GM23248 (cell line): Measurements from ENCODE around the gene KRT13. TPM values are rescaled to one million over a fixed set of nuclear protein-coding genes. Genes with fewer than 3 reads are reported as not detected.
A peak's percentile ranks its signal among the peaks of the same experiment; 100 is the strongest.

Source experiments
- DNase-seq: peaks from one replicate; pipeline ENCODE4 v3.0.0-alpha.2; 2015
- H2AFZ ChIP-seq: fragments of 200-600 bp; sonication (generic); 2 replicates; pipeline ENCODE4 v1.6.1; 2016; ENCODE audit warnings: antibody characterized with exemption
- H3F3A ChIP-seq: fragments of 200-600 bp; sonication (generic); 2 replicates; pipeline ENCODE4 v1.6.1; 2016; ENCODE audit warnings: mild to moderate bottlenecking, antibody characterized with exemption, mixed run types; ENCODE audit not compliant: insufficient read depth
- H3K27ac ChIP-seq: fragments of 200-600 bp; sonication (generic); 2 replicates; pipeline ENCODE4 v1.5.1; 2016; ENCODE audit warnings: mild to moderate bottlenecking
- H3K27me3 ChIP-seq: fragments of 200-600 bp; sonication (generic); replicated peaks from 2 replicates; pipeline ENCODE4 v1.6.1; 2016; ENCODE audit warnings: mild to moderate bottlenecking; ENCODE audit not compliant: insufficient read depth
- H3K36me3 ChIP-seq: fragments of 200-600 bp; sonication (generic); 2 replicates; pipeline ENCODE4 v1.6.1; 2016; ENCODE audit warnings: low read depth, mild to moderate bottlenecking
- H3K4me1 ChIP-seq: fragments of 200-600 bp; sonication (generic); 2 replicates; pipeline ENCODE4 v1.6.1; 2016; ENCODE audit warnings: mild to moderate bottlenecking; ENCODE audit not compliant: insufficient read depth
- H3K4me2 ChIP-seq: fragments of 200-600 bp; sonication (generic); one replicate; pipeline ENCODE4 v1.6.1; 2016; ENCODE audit warnings: mild to moderate bottlenecking; ENCODE audit not compliant: unreplicated experiment
- H3K4me3 ChIP-seq: fragments of 200-600 bp; sonication (generic); 2 replicates; pipeline ENCODE4 v1.5.1; 2016; ENCODE audit warnings: mild to moderate bottlenecking
- H3K79me2 ChIP-seq: fragments of 200-600 bp; sonication (generic); 2 replicates; pipeline ENCODE4 v1.6.1; 2016; ENCODE audit warnings: mild to moderate bottlenecking; ENCODE audit not compliant: insufficient read depth
- H3K9ac ChIP-seq: fragments of 200-600 bp; sonication (generic); 2 replicates; pipeline ENCODE4 v1.6.1; 2016; ENCODE audit warnings: mild to moderate bottlenecking
- H3K9me2 ChIP-seq: fragments of 200-600 bp; sonication (generic); 2 replicates; pipeline ENCODE4 v1.6.1; 2016; ENCODE audit warnings: mixed run types, mild to moderate bottlenecking, moderate library complexity; ENCODE audit not compliant: insufficient read depth
- H3K9me3 ChIP-seq: fragments of 200-600 bp; sonication (generic); one replicate; pipeline ENCODE4 v1.6.1; 2017; ENCODE audit warnings: low read depth
- H4K20me1 ChIP-seq: fragments of 200-600 bp; sonication (generic); 2 replicates; pipeline ENCODE4 v1.6.0; 2016; ENCODE audit not compliant: insufficient read depth
- EZH2 ChIP-seq: fragments of 200-600 bp; sonication (generic); IDR thresholded peaks from 2 replicates; pipeline ENCODE4 v1.6.1; 2018; ENCODE audit warnings: antibody characterized with exemption, mild to moderate bottlenecking; ENCODE audit not compliant: insufficient read depth, poor library complexity, severe bottlenecking
- EZH2phosphoT487 ChIP-seq: fragments of 200-600 bp; sonication (generic); IDR thresholded peaks from 2 replicates; pipeline ENCODE4 v1.6.1; 2018; ENCODE audit warnings: antibody characterized with exemption, moderate library complexity, mild to moderate bottlenecking, low read depth; ENCODE audit not compliant: insufficient read depth
- WGBS, 2 experiments: methylation state at CpG; one replicate each; pipeline ENCODE4 v1.1.6; 2015 to 2017; ENCODE audit warnings: low lambda C conversion rate in 2 of 2, low coverage in 1 of 2; ENCODE audit errors: missing lambda C conversion rate in 2 of 2; 5-methylcytosine and 5-hydroxymethylcytosine counted together
- in situ Hi-C: fragments of 300-500 bp; cut with MboI; formaldehyde crosslinking; loops from 2 replicates; pipeline ENCODE4 v1.15.0; 2020
- polyA plus RNA-seq: library from polyadenylated mRNA; unstranded; fragments of >200 nt; fragmentation: Nextera tagmentation; extraction: Ambion mirVana; gene quantifications from 2 replicates; pipeline ENCODE4 v1.2.1, GENCODE V29; 2016
- total RNA-seq: library from RNA; depleted of rRNA; stranded (reverse); fragments of >200 nt; shearing (Covaris generic); gene quantifications from 2 replicates; pipeline ENCODE4 v1.2.3, GENCODE V29; 2014

Gene KRT13
- total and polyA plus RNA-seq, 2 experiments from 2014 or later: not detected

DNA sequence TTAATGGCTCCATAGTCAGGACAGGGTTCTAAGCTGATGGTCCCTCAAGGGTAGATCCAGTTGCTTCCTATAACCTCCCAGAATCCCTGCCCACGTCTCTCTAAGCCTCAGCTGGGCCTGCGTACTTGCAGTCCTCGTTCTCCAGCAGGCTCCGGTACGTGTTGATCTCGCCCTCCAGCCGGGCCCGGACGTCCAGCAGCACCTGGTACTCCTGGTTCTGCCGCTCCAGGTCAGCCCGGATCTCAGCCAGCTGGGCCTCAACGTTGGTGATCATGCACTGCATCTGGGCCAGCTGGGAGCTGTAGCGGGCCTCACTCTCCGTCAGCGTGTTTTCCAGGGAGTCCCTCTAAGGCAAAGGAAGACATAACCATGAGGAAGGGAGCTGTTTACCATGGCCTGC lies 42.7 kb downstream of the KRT13 start:
- H3K27me3 ChIP-seq: peaks cover 40% of the 10 kb centered on the region
- no peak for DNase-seq
- no peaks in the 10 kb centered on the region for H3K36me3 ChIP-seq
- no peaks in the 10 kb centered on the region for H4K20me1 ChIP-seq
- no peak overlapping the region for H2AFZ ChIP-seq
- H3K4me1 ChIP-seq: peaks cover 12% of the 10 kb centered on the region
- no peaks in the 10 kb centered on the region for H3K9me3 ChIP-seq
- in situ Hi-C loops: no loop called here
- WGBS, 2 experiments: 85 to 86% methylated on average over 15 of the region's 15 CpGs
- no peak overlapping the region for H3K9ac ChIP-seq
- H3K4me2 ChIP-seq: no peak overlapping the region
- TF ChIP-seq EZH2 (no peak), EZH2phosphoT487 (no peak)
- H3K27ac ChIP-seq: no peak overlapping the region
- no peak overlapping the region for H3K4me3 ChIP-seq
- no peaks in the 10 kb centered on the region for H3K79me2 ChIP-seq
- H3K9me2 ChIP-seq: no peaks in the 10 kb centered on the region
- no peaks in the 10 kb centered on the region for H3F3A ChIP-seq

- DNase-seq: no peak
- no peak overlapping the region for H3K4me3 ChIP-seq
Measured at GRCh38 chr17:41457676-41458075, 47.7 kb downstream of the KRT13 start.

GRCh38 chr17:41456204-41456603 lies 49.2 kb downstream of the KRT13 start:
- H3K9ac ChIP-seq: no peak overlapping the region
- no peak overlapping the region for H3K27ac ChIP-seq
- H3F3A ChIP-seq: peaks cover 7% of the 10 kb centered on the region; the same call in 1 of the 2 replicates
- TF ChIP-seq EZH2 (no peak), EZH2phosphoT487 (no peak)
- peaks cover 33% of the 10 kb centered on the region for H3K27me3 ChIP-seq
- WGBS, 2 experiments: 89 to 96% methylated on average over 3 of the region's 3 CpGs
- no peaks in the 10 kb centered on the region for H4K20me1 ChIP-seq
- no peaks in the 10 kb centered on the region for H3K79me2 ChIP-seq
- no peak overlapping the region for H3K4me3 ChIP-seq
- no peaks in the 10 kb centered on the region for H3K9me2 ChIP-seq
- no peak for DNase-seq
- no peak overlapping the region for H3K4me2 ChIP-seq
- H2AFZ ChIP-seq: no peak overlapping the region
- in situ Hi-C loops: no loop called here
- no peaks in the 10 kb centered on the region for H3K36me3 ChIP-seq
- peaks cover 10% of the 10 kb centered on the region; the same call in 1 of the 2 replicates for H3K4me1 ChIP-seq
- H3K9me3 ChIP-seq: no peaks in the 10 kb centered on the region

More at GRCh38 chr17:41457676-41458075, 47.7 kb downstream of the KRT13 start:
- H3K79me2 ChIP-seq: no peaks in the 10 kb centered on the region
- TF ChIP-seq EZH2: no peak
- no peak for TF ChIP-seq EZH2phosphoT487
- no peaks in the 10 kb centered on the region for H3K9me3 ChIP-seq
- H3K9me2 ChIP-seq: no peaks in the 10 kb centered on the region
- H3K27me3 ChIP-seq: peaks cover 44% of the 10 kb centered on the region
- no peak overlapping the region for H3K9ac ChIP-seq
- H3K27ac ChIP-seq: no peak overlapping the region
- H4K20me1 ChIP-seq: no peaks in the 10 kb centered on the region
- no peak overlapping the region for H3K4me2 ChIP-seq
- no peak overlapping the region for H2AFZ ChIP-seq
- in situ Hi-C loops: no loop called here
- H3K4me1 ChIP-seq: peaks cover 10% of the 10 kb centered on the region; the same call in 1 of the 2 replicates
- 44 to 46% methylated on average over 4 of the region's 4 CpGs for WGBS, 2 experiments
- H3K36me3 ChIP-seq: no peaks in the 10 kb centered on the region
- H3F3A ChIP-seq: peaks cover 7% of the 10 kb centered on the region; the same call in 1 of the 2 replicates

DNA sequence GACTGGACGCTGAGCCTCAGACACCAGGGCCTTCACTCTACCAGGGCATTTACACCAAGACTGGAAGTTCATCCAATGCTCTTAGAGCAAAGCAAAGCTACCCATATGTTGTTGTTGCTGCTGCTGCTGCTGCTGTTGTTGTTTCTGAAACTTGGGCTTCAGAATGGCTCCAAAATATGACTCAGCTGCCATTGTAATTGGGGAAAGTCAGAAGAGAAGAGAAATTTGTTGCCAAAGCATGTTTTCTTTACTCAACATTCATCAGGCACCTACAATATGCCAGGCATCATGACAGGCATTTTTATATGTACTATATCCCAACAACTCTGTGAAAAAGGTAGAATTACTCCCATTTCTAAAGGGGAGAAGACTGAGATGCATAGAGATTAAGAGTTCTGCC lies 50.2 kb downstream of the KRT13 start:
- peaks cover 10% of the 10 kb centered on the region; the same call in 1 of the 2 replicates for H3K4me1 ChIP-seq
- H3K9me2 ChIP-seq: no peaks in the 10 kb centered on the region
- no peaks in the 10 kb centered on the region for H4K20me1 ChIP-seq
- in situ Hi-C loops: no loop called here
- no peak overlapping the region for H3K4me3 ChIP-seq
- 94 to 100% methylated on average over 1 of the region's 1 CpG for WGBS, 2 experiments
- no peaks in the 10 kb centered on the region for H3K9me3 ChIP-seq
- H2AFZ ChIP-seq: no peak overlapping the region
- H3K4me2 ChIP-seq: peak overlapping the region; percentile 21
- DNase-seq: peak; percentile 63
- H3K36me3 ChIP-seq: no peaks in the 10 kb centered on the region
- no peak overlapping the region for H3K9ac ChIP-seq
- no peaks in the 10 kb centered on the region for H3K79me2 ChIP-seq
- no peak for TF ChIP-seq EZH2
- TF ChIP-seq EZH2phosphoT487: no peak
- H3F3A ChIP-seq: peaks cover 7% of the 10 kb centered on the region; the same call in 1 of the 2 replicates
- peaks cover 24% of the 10 kb centered on the region; the same call in 1 of the 2 replicates for H3K27me3 ChIP-seq
- H3K27ac ChIP-seq: no peak overlapping the region
